Gastroesophageal sphincter (tissue), 3 donors: ENCODE data around the gene NUDT16L1.

Source experiments
- CTCF ChIP-seq, 4 experiments: fragments of 200-600 bp in 2 of 4; fragments of 450-650 bp in 2 of 4; sonication (generic) in 1 of 4; IDR thresholded peaks; one replicate each; pipeline ENCODE4 v1.5.1; 2017 to 2019; ENCODE audit warnings: antibody characterized with exemption in 4 of 4, mild to moderate bottlenecking in 2 of 4, moderate library complexity in 2 of 4
- EP300 ChIP-seq: sonication (generic); formaldehyde crosslinking; IDR thresholded peaks from one replicate; pipeline ENCODE4 v1.6.1; 2017; ENCODE audit warnings: antibody characterized with exemption, mild to moderate bottlenecking
- POLR2A ChIP-seq, 2 donors: fragments of 450-650 bp; IDR thresholded peaks; one replicate each; pipeline ENCODE4 v1.6.1; 2017; ENCODE audit warnings: antibody characterized with exemption in 2 of 2, mild to moderate bottlenecking in 2 of 2, moderate library complexity in 1 of 2

GRCh38 chr16:4700380-4700996, 7.1 kb downstream of the NUDT16L1 start:
- no peak for TF ChIP-seq CTCF (IDR thresholded peaks at IDR 0.05)
- TF ChIP-seq EP300 = no peak
- no peak for TF ChIP-seq POLR2A (IDR thresholded peaks at IDR 0.05)
